ENCODE measurements around the gene AEN. TPM values are rescaled to one million over a fixed set of nuclear protein-coding genes. Genes with fewer than 3 reads are reported as not detected.

AEN gene
- total RNA-seq, 1 donor from 2014 or later: 33.0 TPM

- Mint-ChIP-seq H3K4me1 (peaks cover 17% of the 10 kb centered on the region), H3K4me3 (no peak overlapping the region), H3K27me3 (ENCODE audit: low read depth) (peaks cover 92% of the 10 kb centered on the region), H3K9me3 (no peaks in the 10 kb centered on the region), H3K36me3 (no peaks in the 10 kb centered on the region), H3K27ac (no peak overlapping the region)
- no peak for DNase-seq (ENCODE audit: low spot score in 2 of 2, unreplicated experiment in 2 of 2)
- no peak for TF ChIP-seq CTCF (IDR thresholded peaks at IDR 0.05; ENCODE audit: unreplicated experiment)
Observed at GRCh38 chr15:88609344-88610090, 11.6 kb upstream of the AEN start.

GRCh38 chr15:88610701-88611231, 10.4 kb upstream of the AEN start:
- no peaks in the 10 kb centered on the region for H3K9me3 Mint-ChIP-seq
- H3K36me3 Mint-ChIP-seq: no peaks in the 10 kb centered on the region
- TF ChIP-seq CTCF (IDR thresholded peaks at IDR 0.05; ENCODE audit: unreplicated experiment): no peak
- no peak overlapping the region for H3K4me3 Mint-ChIP-seq
- H3K27ac Mint-ChIP-seq: no peak overlapping the region
- peaks cover 82% of the 10 kb centered on the region for H3K27me3 Mint-ChIP-seq (ENCODE audit: low read depth)
- peaks cover 8% of the 10 kb centered on the region for H3K4me1 Mint-ChIP-seq
- no peak for DNase-seq (ENCODE audit: low spot score in 2 of 2, unreplicated experiment in 2 of 2)

- H3K9me3 Mint-ChIP-seq: no peaks in the 10 kb centered on the region
- H3K36me3 Mint-ChIP-seq: no peaks in the 10 kb centered on the region
- no peak for DNase-seq (ENCODE audit: low spot score in 2 of 2, unreplicated experiment in 2 of 2)
- H3K4me3 Mint-ChIP-seq: no peak overlapping the region
- H3K27me3 Mint-ChIP-seq (ENCODE audit: low read depth): peaks cover 66% of the 10 kb centered on the region
- TF ChIP-seq CTCF (IDR thresholded peaks at IDR 0.05; ENCODE audit: unreplicated experiment): no peak
- H3K4me1 Mint-ChIP-seq: peaks cover 7% of the 10 kb centered on the region
- no peak overlapping the region for H3K27ac Mint-ChIP-seq
Observed at GRCh38 chr15:88612186-88612796, 8.8 kb upstream of the AEN start.

GRCh38 chr15:88613074-88613944, 7.8 kb upstream of the AEN start:
- Mint-ChIP-seq H3K27me3 (ENCODE audit: low read depth) (peaks cover 56% of the 10 kb centered on the region), H3K27ac (no peak overlapping the region), H3K9me3 (no peaks in the 10 kb centered on the region), H3K4me3 (no peak overlapping the region), H3K36me3 (no peaks in the 10 kb centered on the region), H3K4me1 (peaks cover 16% of the 10 kb centered on the region)
- no peak for TF ChIP-seq CTCF (IDR thresholded peaks at IDR 0.05; ENCODE audit: unreplicated experiment)
- no peak for DNase-seq (ENCODE audit: low spot score in 2 of 2, unreplicated experiment in 2 of 2)

GRCh38 chr15:88615303-88616107, 5.6 kb upstream of the AEN start:
- Mint-ChIP-seq H3K4me1 (peaks cover 18% of the 10 kb centered on the region), H3K36me3 (no peaks in the 10 kb centered on the region), H3K27me3 (ENCODE audit: low read depth) (peaks cover 34% of the 10 kb centered on the region), H3K9me3 (no peaks in the 10 kb centered on the region), H3K27ac (no peak overlapping the region), H3K4me3 (no peak overlapping the region)
- no peak for DNase-seq (ENCODE audit: low spot score in 2 of 2, unreplicated experiment in 2 of 2)
- no peak for TF ChIP-seq CTCF (IDR thresholded peaks at IDR 0.05; ENCODE audit: unreplicated experiment)

Measured in mesothelial cell of epicardium (in vitro differentiated cells).